Bone marrow (tissue), 2 donors: Measurements from ENCODE around the gene HDGFL2.
A peak's percentile ranks its signal among the peaks of the same experiment; 100 is the strongest.

Experiments
- DNase-seq, 2 donors: peaks; one replicate each; lab custom pipeline; 2025; lab: John Stamatoyannopoulos, UW

Gene HDGFL2

GRCh38 chr19:4472174-4472974 is at the start of gene HDGFL2:
HDGFL2 (plus strand) TSS chr19:4472297; CDS start chr19:4472351, 54 bp downstream.
- peak in 1 of 2 donors; percentile 79 for DNase-seq

- no peak for DNase-seq
These were observed 48.5 kb upstream of the HDGFL2 start for GRCh38 chr19:4423416-4424126.

GRCh38 chr19:4425537-4425936 is 46.6 kb upstream of the HDGFL2 start:
- no peak for DNase-seq

- DNase-seq = no peak
These were observed 43.6 kb upstream of the HDGFL2 start for GRCh38 chr19:4428326-4428975.

GRCh38 chr19:4429256-4429655 is 42.8 kb upstream of the HDGFL2 start:
- DNase-seq = no peak

- DNase-seq = no peak
These were observed 42.3 kb upstream of the HDGFL2 start for GRCh38 chr19:4429771-4430171.

- DNase-seq = peak; percentile 21 to 37
These were observed 41.3 kb upstream of the HDGFL2 start for GRCh38 chr19:4430760-4431159.

- no peak for DNase-seq
These were observed 40.8 kb upstream of the HDGFL2 start for GRCh38 chr19:4431296-4431695.

GRCh38 chr19:4431808-4432674 is 40.1 kb upstream of the HDGFL2 start:
- peak; percentile 17 to 69 for DNase-seq

GRCh38 chr19:4432918-4433506 is 39.1 kb upstream of the HDGFL2 start:
- no peak for DNase-seq

GRCh38 chr19:4434391-4434790 is 37.7 kb upstream of the HDGFL2 start:
- no peak for DNase-seq

GRCh38 chr19:4436231-4436630 is 35.9 kb upstream of the HDGFL2 start:
- no peak for DNase-seq

GRCh38 chr19:4437103-4437502 is 35.0 kb upstream of the HDGFL2 start:
- DNase-seq = no peak

GRCh38 chr19:4439243-4439642 is 32.9 kb upstream of the HDGFL2 start:
- DNase-seq = no peak

- DNase-seq = no peak
These were observed 29.9 kb upstream of the HDGFL2 start for GRCh38 chr19:4441994-4442818.

GRCh38 chr19:4442819-4443146 is 29.3 kb upstream of the HDGFL2 start:
- no peak for DNase-seq

GRCh38 chr19:4443188-4443587 is 28.9 kb upstream of the HDGFL2 start:
- no peak for DNase-seq

GRCh38 chr19:4443966-4444764 is 27.9 kb upstream of the HDGFL2 start:
- DNase-seq = no peak

GRCh38 chr19:4444765-4445741 is 27.0 kb upstream of the HDGFL2 start:
- no peak for DNase-seq
